Natural killer cell (primary cell): ENCODE results near the gene RUVBL1. TPM values are rescaled to one million over a fixed set of nuclear protein-coding genes. Genes with fewer than 3 reads are reported as not detected.

Source experiments
- ATAC-seq, 3 donors: fragments of 150-1000 bp in 2 of 3; fragments of 200-7000 bp in 1 of 3; cut with Tn5 transposase; 1 replicate in 1 of 3; 2 replicates in 2 of 3; pipeline ENCODE4 v1.10.0; 2021; ENCODE audit warnings: mild to moderate bottlenecking in 2 of 3, moderate library complexity in 2 of 3
- DNase-seq, 2 donors: peaks; one replicate each; pipeline versions ENCODE4 v3.0.0 to v3.0.0-alpha.2; 2013 to 2021; ENCODE audit warnings: mixed read lengths in 1 of 2
- H3K27ac ChIP-seq: one replicate; pipeline ENCODE4 v1.5.1; 2013; ENCODE audit warnings: mild to moderate bottlenecking, low read length
- H3K27me3 ChIP-seq: one replicate; pipeline ENCODE4 v1.6.1; 2013; ENCODE audit warnings: low read length; ENCODE audit not compliant: control insufficient read depth, insufficient read depth
- H3K36me3 ChIP-seq: one replicate; pipeline ENCODE4 v1.6.1; 2013; ENCODE audit warnings: low read length; ENCODE audit not compliant: control insufficient read depth, insufficient read depth
- H3K4me1 ChIP-seq: one replicate; pipeline ENCODE4 v1.6.1; 2013; ENCODE audit warnings: low read length; ENCODE audit not compliant: control insufficient read depth, insufficient read depth
- H3K4me3 ChIP-seq: one replicate; pipeline ENCODE4 v1.5.1; 2013; ENCODE audit warnings: low read length
- H3K9me3 ChIP-seq: one replicate; pipeline ENCODE4 v1.6.1; 2013; ENCODE audit warnings: low read length; ENCODE audit not compliant: control insufficient read depth, insufficient read depth
- H3K27ac Mint-ChIP-seq, 2 donors: one replicate each; pipeline ENCODE4 v1.8.0; 2022; ENCODE audit warnings: mild to moderate bottlenecking in 2 of 2, mixed read lengths in 2 of 2, moderate library complexity in 1 of 2
- H3K27me3 Mint-ChIP-seq, 2 donors: one replicate each; pipeline ENCODE4 v1.8.0; 2022; ENCODE audit warnings: low read depth in 2 of 2, mixed read lengths in 2 of 2
- H3K36me3 Mint-ChIP-seq: one replicate; pipeline ENCODE4 v1.8.0; 2022; ENCODE audit warnings: mixed read lengths
- H3K4me1 Mint-ChIP-seq, 2 donors: one replicate each; pipeline ENCODE4 v1.8.0; 2022; ENCODE audit warnings: mixed read lengths in 2 of 2
- H3K4me3 Mint-ChIP-seq: one replicate; pipeline ENCODE4 v1.8.0; 2022; ENCODE audit warnings: mild to moderate bottlenecking, moderate library complexity, mixed read lengths
- H3K9me3 Mint-ChIP-seq, 2 donors: one replicate each; pipeline ENCODE4 v1.8.0; 2022; ENCODE audit warnings: mixed read lengths in 2 of 2
- CTCF ChIP-seq: fragments of 200-600 bp; IDR thresholded peaks from one replicate; pipeline ENCODE4 v1.8.0; 2022; ENCODE audit warnings: antibody characterized with exemption
- WGBS: methylation state at CpG from one replicate; pipeline ENCODE4 v1.1.7; 2013; ENCODE audit warnings: missing lambda C conversion rate; ENCODE audit not compliant: insufficient coverage; 5-methylcytosine and 5-hydroxymethylcytosine counted together
- intact Hi-C: fragments of 100-400 bp; cut with micrococcal nuclease; formaldehyde crosslinking; loops from one replicate; pipeline ENCODE4 v1.14.2; 2022
- total RNA-seq, 4 donors: library from RNA; stranded (reverse); fragments of 120-200 nt in 1 of 4; gene quantifications; one replicate each; pipeline versions ENCODE4 v1.2.3 to v1.2.4, GENCODE V29; 2013 to 2022

Gene RUVBL1
- total RNA-seq, 3 donors from 2014 or later (not counting 1 experiment from before 2014, with no cell fraction given) = 11.9 to 18.5 (median 14.1) TPM

- H3K4me3 Mint-ChIP-seq = no peak overlapping the region
- no peaks in the 10 kb centered on the region for H3K27me3 Mint-ChIP-seq
- intact Hi-C loops = no loop called here
- Histone ChIP-seq H3K9me3 (no peaks in the 10 kb centered on the region), H3K4me1 (peaks cover 16% of the 10 kb centered on the region), H3K27me3 (no peaks in the 10 kb centered on the region), H3K4me3 (no peak overlapping the region), H3K27ac (no peak overlapping the region), H3K36me3 (peaks cover 4% of the 10 kb centered on the region)
- TF ChIP-seq CTCF = no peak
- peak overlapping the region; percentile 82 to 87 for H3K27ac Mint-ChIP-seq
- no peak for DNase-seq
- WGBS = 95% methylated on average over 5 of the region's 5 CpGs
- peaks cover 32 to 35% of the 10 kb centered on the region in 2 donors for H3K4me1 Mint-ChIP-seq
- no peaks in the 10 kb centered on the region for H3K9me3 Mint-ChIP-seq
- peaks cover 7% of the 10 kb centered on the region for H3K36me3 Mint-ChIP-seq
- ATAC-seq = no peak
These were observed 12.5 kb downstream of the RUVBL1 start for GRCh38 chr3:128111147-128111546.

GRCh38 chr3:128107834-128108233 is 15.8 kb downstream of the RUVBL1 start:
- Histone ChIP-seq H3K9me3 (no peaks in the 10 kb centered on the region), H3K27me3 (no peaks in the 10 kb centered on the region), H3K36me3 (peaks cover 5% of the 10 kb centered on the region), H3K4me3 (no peak overlapping the region), H3K4me1 (peaks cover 8% of the 10 kb centered on the region), H3K27ac (no peak overlapping the region)
- Mint-ChIP-seq H3K27me3 (no peaks in the 10 kb centered on the region), H3K4me1 (peaks cover 11 to 20% of the 10 kb centered on the region in 2 donors), H3K36me3 (peaks cover 7% of the 10 kb centered on the region), H3K27ac (no peak overlapping the region), H3K9me3 (no peaks in the 10 kb centered on the region), H3K4me3 (no peak overlapping the region)
- ATAC-seq (no peak), DNase-seq (no peak)
- no peak for TF ChIP-seq CTCF
- 94% methylated on average over 6 of the region's 8 CpGs for WGBS
- intact Hi-C loops = no loop called here

- no peak overlapping the region for H3K4me3 ChIP-seq
- no peak overlapping the region for H3K27ac Mint-ChIP-seq
These were observed 20.4 kb downstream of the RUVBL1 start for GRCh38 chr3:128103136-128103676.

More at GRCh38 chr3:128103136-128103676, 20.4 kb downstream of the RUVBL1 start:
- intact Hi-C loops = no loop called here
- Mint-ChIP-seq H3K36me3 (no peaks in the 10 kb centered on the region), H3K9me3 (no peaks in the 10 kb centered on the region), H3K4me1 (peaks cover 0 to 5% of the 10 kb centered on the region in 2 donors), H3K4me3 (no peak overlapping the region), H3K27me3 (no peaks in the 10 kb centered on the region)
- TF ChIP-seq CTCF = no peak
- Histone ChIP-seq H3K36me3 (peaks cover 28% of the 10 kb centered on the region), H3K9me3 (no peaks in the 10 kb centered on the region), H3K27ac (no peak overlapping the region), H3K27me3 (no peaks in the 10 kb centered on the region), H3K4me1 (no peaks in the 10 kb centered on the region)
- no peak for DNase-seq
- no peak for ATAC-seq
- WGBS = 94% methylated on average over 4 of the region's 5 CpGs
